PC-3 (cell line): Measurements from ENCODE around the gene TAF3. TPM values are rescaled to one million over a fixed set of nuclear protein-coding genes. Genes with fewer than 3 reads are reported as not detected.

Experiments used
- ATAC-seq: fragments of 200-7000 bp; cut with Tn5 transposase; 2 replicates; pipeline ENCODE4 v1.9.1; 2020; ENCODE audit warnings: mild to moderate bottlenecking, moderate library complexity
- BruUV-seq: library from RNA; stranded (reverse); fragments of 400-500 nt; replicated peaks from 2 replicates; lab custom pipeline; 2021; lab: Mats Ljungman, UMichigan
- CTCF ChIA-PET: fragments of 300-600 bp; sonication (Branson Sonifier 250); formaldehyde crosslinking; loops from one replicate; lab custom pipeline; 2022; ENCODE audit warnings: antibody characterized with exemption; lab: Charles Lee
- POLR2A ChIA-PET: fragments of 300-600 bp; sonication (Branson Sonifier 250); formaldehyde crosslinking; loops from one replicate; lab custom pipeline; 2022; ENCODE audit warnings: antibody characterized with exemption; ENCODE audit not compliant: unreplicated experiment; lab: Charles Lee
- DNase-seq: peaks from one replicate; pipeline ENCODE4 v3.0.0-alpha.2; 2015
- H2AFZ ChIP-seq: fragments of 300-600 bp; sonication (generic); 2 replicates; pipeline ENCODE4 v1.6.0; 2016; ENCODE audit warnings: antibody characterized with exemption, low read length
- H3F3A ChIP-seq: fragments of 300-600 bp; sonication (generic); one replicate; pipeline ENCODE4 v1.6.0; 2017; ENCODE audit warnings: antibody characterized with exemption, low read length, control low read depth, mild to moderate bottlenecking; ENCODE audit not compliant: unreplicated experiment
- H3K27ac ChIP-seq: fragments of 300-600 bp; sonication (generic); 2 replicates; pipeline ENCODE4 v1.5.1; 2016; ENCODE audit warnings: mild to moderate bottlenecking, low read length
- H3K27me3 ChIP-seq: fragments of 300-600 bp; sonication (generic); 2 replicates; pipeline ENCODE4 v1.6.1; 2016; ENCODE audit warnings: low read length, mixed read lengths
- H3K36me3 ChIP-seq: fragments of 300-600 bp; sonication (generic); 2 replicates; pipeline ENCODE4 v1.6.1; 2016; ENCODE audit warnings: low read depth, mixed run types, low read length, mixed read lengths
- H3K4me1 ChIP-seq: fragments of 300-600 bp; sonication (generic); 2 replicates; pipeline ENCODE4 v1.5.1; 2016; ENCODE audit warnings: low read length; ENCODE audit not compliant: insufficient read depth
- H3K4me2 ChIP-seq: fragments of 300-600 bp; sonication (generic); 2 replicates; pipeline ENCODE4 v1.6.0; 2016; ENCODE audit warnings: low read length
- H3K4me3 ChIP-seq: fragments of 300-600 bp; sonication (generic); 2 replicates; pipeline ENCODE4 v1.5.1; 2016; ENCODE audit warnings: mild to moderate bottlenecking, low read length, mixed read lengths
- H3K79me2 ChIP-seq: fragments of 300-600 bp; sonication (generic); 2 replicates; pipeline ENCODE4 v1.6.1; 2017; ENCODE audit warnings: low read length, mixed read lengths
- H3K9ac ChIP-seq: fragments of 300-600 bp; sonication (generic); 2 replicates; pipeline ENCODE4 v1.6.0; 2016; ENCODE audit warnings: mild to moderate bottlenecking, low read length
- H3K9me2 ChIP-seq: fragments of 300-600 bp; sonication (generic); replicated peaks from 2 replicates; pipeline ENCODE4 v1.6.1; 2016; ENCODE audit warnings: mixed run types, low read length, mixed read lengths
- H3K9me3 ChIP-seq: fragments of 300-600 bp; sonication (generic); 2 replicates; pipeline ENCODE4 v1.6.1; 2016; ENCODE audit warnings: low read length, mixed read lengths
- H4K20me1 ChIP-seq: fragments of 300-600 bp; sonication (generic); 2 replicates; pipeline ENCODE4 v1.6.1; 2016; ENCODE audit warnings: low read length, mixed read lengths
- EZH2 ChIP-seq: fragments of 300-600 bp; sonication (generic); IDR thresholded peaks from one replicate; pipeline ENCODE4 v1.6.1; 2017; ENCODE audit warnings: antibody characterized with exemption, mild to moderate bottlenecking, low read length; ENCODE audit not compliant: unreplicated experiment
- EZH2phosphoT487 ChIP-seq: fragments of 300-600 bp; sonication (generic); IDR thresholded peaks from 2 replicates; pipeline ENCODE4 v1.6.1; 2018; ENCODE audit warnings: mild to moderate bottlenecking, antibody characterized with exemption, low read length, borderline replicate concordance
- intact Hi-C: fragments of 100-400 bp; cut with micrococcal nuclease; formaldehyde crosslinking; loops from 2 replicates; pipeline ENCODE4 v1.9.0; 2023
- total RNA-seq: library from RNA; depleted of rRNA; stranded (reverse); fragments of >200 nt; gene quantifications from 2 replicates; pipeline ENCODE4 v1.2.3, GENCODE V29; 2014
- TF ChIP-seq, protein P1 (sequence below): fragments of 300-600 bp; sonication (generic); conservative IDR thresholded peaks from 2 replicates; pipeline ENCODE4 v1.5.1; 2017; ENCODE audit warnings: antibody characterized with exemption, low read depth, mild to moderate bottlenecking, low read length

Gene TAF3
- total RNA-seq, 1 experiment from 2014 or later: 2.0 TPM

DNA sequence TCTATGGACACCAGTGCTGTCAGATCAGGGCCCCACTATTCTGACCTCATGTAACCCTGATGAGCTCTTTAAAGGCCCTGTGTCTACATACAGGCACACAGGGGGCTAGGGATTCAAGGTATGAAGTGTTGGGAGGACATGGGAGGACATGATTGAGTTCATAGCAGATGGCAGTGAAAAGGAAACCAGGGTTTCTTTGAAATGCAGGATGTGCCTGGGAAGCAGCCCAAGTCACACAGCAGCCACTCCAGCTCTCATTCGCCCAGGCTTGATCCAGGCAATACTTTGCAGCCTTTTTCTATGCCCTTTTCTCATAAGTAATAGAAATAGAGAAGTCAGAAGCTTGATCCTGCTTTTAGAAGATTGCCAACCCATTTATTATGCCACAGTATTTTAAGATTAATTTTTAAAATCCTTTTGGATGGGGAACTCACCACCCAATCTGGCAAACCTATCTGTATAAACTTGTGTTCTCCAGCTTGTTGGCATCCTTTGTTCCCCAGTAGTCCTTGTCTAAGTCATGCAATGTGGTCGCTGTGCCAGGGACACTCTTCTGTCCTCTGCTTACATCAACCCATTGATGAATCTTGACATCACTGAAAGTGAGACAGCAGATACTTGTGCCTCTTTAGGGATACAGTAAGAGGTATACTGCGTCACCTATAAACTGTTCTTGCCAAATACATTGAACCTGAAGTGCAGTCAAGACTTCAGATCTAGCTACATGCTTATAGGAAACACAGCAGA lies 95.0 kb downstream of the TAF3 start:
- TF ChIP-seq, protein P1, sequence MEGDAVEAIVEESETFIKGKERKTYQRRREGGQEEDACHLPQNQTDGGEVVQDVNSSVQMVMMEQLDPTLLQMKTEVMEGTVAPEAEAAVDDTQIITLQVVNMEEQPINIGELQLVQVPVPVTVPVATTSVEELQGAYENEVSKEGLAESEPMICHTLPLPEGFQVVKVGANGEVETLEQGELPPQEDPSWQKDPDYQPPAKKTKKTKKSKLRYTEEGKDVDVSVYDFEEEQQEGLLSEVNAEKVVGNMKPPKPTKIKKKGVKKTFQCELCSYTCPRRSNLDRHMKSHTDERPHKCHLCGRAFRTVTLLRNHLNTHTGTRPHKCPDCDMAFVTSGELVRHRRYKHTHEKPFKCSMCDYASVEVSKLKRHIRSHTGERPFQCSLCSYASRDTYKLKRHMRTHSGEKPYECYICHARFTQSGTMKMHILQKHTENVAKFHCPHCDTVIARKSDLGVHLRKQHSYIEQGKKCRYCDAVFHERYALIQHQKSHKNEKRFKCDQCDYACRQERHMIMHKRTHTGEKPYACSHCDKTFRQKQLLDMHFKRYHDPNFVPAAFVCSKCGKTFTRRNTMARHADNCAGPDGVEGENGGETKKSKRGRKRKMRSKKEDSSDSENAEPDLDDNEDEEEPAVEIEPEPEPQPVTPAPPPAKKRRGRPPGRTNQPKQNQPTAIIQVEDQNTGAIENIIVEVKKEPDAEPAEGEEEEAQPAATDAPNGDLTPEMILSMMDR: no peak
- TF ChIP-seq EZH2 (no peak), EZH2phosphoT487 (no peak)
- H3K9ac ChIP-seq: no peak overlapping the region
- no peak for ATAC-seq
- DNase-seq: no peak
- no peaks in the 10 kb centered on the region for H3K79me2 ChIP-seq
- no peaks in the 10 kb centered on the region for H3K9me2 ChIP-seq
- H3K27ac ChIP-seq: no peak overlapping the region
- no peaks in the 10 kb centered on the region for H3K27me3 ChIP-seq
- no peaks in the 10 kb centered on the region for H3F3A ChIP-seq
- intact Hi-C loops: no loop called here
- H3K4me3 ChIP-seq: no peak overlapping the region
- no TSS peak for BruUV-seq
- no peak overlapping the region for H3K4me2 ChIP-seq
- ChIA-PET CTCF (no interaction called here), POLR2A (no interaction called here)
- H3K36me3 ChIP-seq: no peaks in the 10 kb centered on the region
- H4K20me1 ChIP-seq: no peaks in the 10 kb centered on the region
- peaks cover 7% of the 10 kb centered on the region; the same call in 1 of the 2 replicates for H3K4me1 ChIP-seq
- H2AFZ ChIP-seq: no peak overlapping the region
- H3K9me3 ChIP-seq: no peaks in the 10 kb centered on the region

DNA sequence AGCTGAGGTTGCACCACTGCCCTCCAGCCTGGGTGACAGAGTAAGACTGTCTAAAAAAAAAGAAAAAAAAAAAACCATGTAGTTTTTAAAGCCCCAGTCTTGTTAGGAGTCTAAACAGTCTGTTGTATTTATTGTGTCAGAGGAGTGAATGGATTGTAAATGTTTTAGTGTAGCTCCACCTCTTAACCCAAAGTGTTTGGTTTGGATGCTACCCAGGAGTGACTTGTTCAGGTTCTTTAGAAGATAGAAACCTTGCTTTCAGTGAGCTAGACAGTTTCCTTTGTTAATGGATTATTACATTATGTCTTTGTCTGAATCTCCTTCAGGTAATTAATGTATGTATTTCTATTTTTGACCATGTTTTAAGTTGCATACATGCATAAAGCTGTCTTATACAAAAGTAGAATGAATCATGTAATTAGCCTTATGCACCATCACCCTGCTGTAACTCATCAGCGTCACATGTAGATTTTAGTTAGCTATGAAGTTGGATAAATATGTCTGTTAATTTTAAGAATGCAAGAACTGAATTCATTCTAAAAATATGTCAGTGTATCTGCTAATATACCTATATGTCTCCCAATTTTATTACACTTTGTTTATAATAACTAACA lies 97.7 kb downstream of the TAF3 start:
- Histone ChIP-seq H3K9me3 (no peaks in the 10 kb centered on the region), H3K9me2 (no peaks in the 10 kb centered on the region), H3K4me2 (no peak overlapping the region), H3K9ac (no peak overlapping the region), H2AFZ (no peak overlapping the region), H4K20me1 (no peaks in the 10 kb centered on the region), H3K27ac (no peak overlapping the region), H3K4me3 (no peak overlapping the region), H3K79me2 (no peaks in the 10 kb centered on the region), H3K36me3 (no peaks in the 10 kb centered on the region), H3K27me3 (no peaks in the 10 kb centered on the region), H3F3A (no peaks in the 10 kb centered on the region), H3K4me1 (peaks cover 7% of the 10 kb centered on the region; the same call in 1 of the 2 replicates)
- ATAC-seq: peak; percentile 99
- TF ChIP-seq EZH2phosphoT487: no peak
- no peak for TF ChIP-seq EZH2
- ChIA-PET CTCF (interaction anchor here (0.5 to 0.6 kb wide), 3 partner anchors 44 to 265 kb away, joined by 4 to 6 read pairs (median 4); no protein-coding TSS in a partner anchor), POLR2A (no interaction called here)
- intact Hi-C loops: no loop called here
- no TSS peak for BruUV-seq
- DNase-seq: peak; percentile 62

GRCh38 chr10:7917736-7918135 lies 99.4 kb downstream of the TAF3 start:
- ATAC-seq: no peak
- intact Hi-C loops: no loop called here
- POLR2A ChIA-PET: interaction anchor here (0.5 kb wide), 1 partner anchor 26 kb away, joined by 4 read pairs; no protein-coding TSS in a partner anchor

More at GRCh38 chr10:7917736-7918135, 99.4 kb downstream of the TAF3 start:
- Histone ChIP-seq H3K27me3 (no peaks in the 10 kb centered on the region), H3K79me2 (no peaks in the 10 kb centered on the region), H3K9ac (no peak overlapping the region), H3K4me1 (peaks cover 7% of the 10 kb centered on the region; the same call in 1 of the 2 replicates), H3K4me3 (no peak overlapping the region), H4K20me1 (no peaks in the 10 kb centered on the region), H2AFZ (no peak overlapping the region), H3K9me2 (no peaks in the 10 kb centered on the region), H3K4me2 (no peak overlapping the region), H3K9me3 (no peaks in the 10 kb centered on the region), H3F3A (no peaks in the 10 kb centered on the region), H3K27ac (no peak overlapping the region), H3K36me3 (no peaks in the 10 kb centered on the region)
- CTCF ChIA-PET: no interaction called here
- DNase-seq: no peak
- BruUV-seq: no TSS peak
- TF ChIP-seq, protein P1: no peak
- TF ChIP-seq EZH2 (no peak), EZH2phosphoT487 (no peak)
